HCT116 (cell line): ENCODE data around the gene BBS12. TPM values are rescaled to one million over a fixed set of nuclear protein-coding genes. Genes with fewer than 3 reads are reported as not detected.
A peak's percentile ranks its signal among the peaks of the same experiment; 100 is the strongest.

Experiments
- ATAC-seq: fragments of 200-7000 bp; cut with Tn5 transposase; 2 replicates; pipeline ENCODE4 v1.9.1; 2020; ENCODE audit warnings: mild to moderate bottlenecking, moderate library complexity
- BruUV-seq: library from RNA; stranded (reverse); fragments of 400-500 nt; replicated peaks from 2 replicates; lab custom pipeline; 2021; lab: Mats Ljungman, UMichigan
- CTCF ChIA-PET: fragments of 300-600 bp; sonication (Branson Sonifier 250); formaldehyde crosslinking; loops from one replicate; lab custom pipeline; 2021; ENCODE audit warnings: antibody characterized with exemption; lab: Charles Lee
- POLR2A ChIA-PET: fragments of 300-600, 350-600 bp; sonication (Branson Sonifier 250); formaldehyde crosslinking; loops from one replicate; lab custom pipeline; 2021; ENCODE audit warnings: antibody characterized with exemption; lab: Charles Lee
- RAD21 ChIA-PET, 2 experiments: fragments of 300-600 bp; sonication (Branson Sonifier 250); formaldehyde crosslinking; loops; one replicate each; lab custom pipeline; 2023; ENCODE audit warnings: low total read pairs in 2 of 2; ENCODE audit not compliant: uncharacterized antibody in 2 of 2, unreplicated experiment in 2 of 2, low non-redundant PET in 1 of 2; lab: Charles Lee
- DNase-seq: peaks from one replicate; pipeline ENCODE4 v3.0.0-alpha.2; 2010; ENCODE audit warnings: low read depth, low spot score
- H2AFZ ChIP-seq: fragments of 200-600 bp; shearing (Covaris generic), sonication (generic); 2 replicates; pipeline ENCODE4 v1.6.1; 2017; ENCODE audit warnings: low read depth, mixed run types, mixed read lengths, antibody characterized with exemption, low read length; ENCODE audit not compliant: poor library complexity, severe bottlenecking
- H3K27ac ChIP-seq: 2 replicates; pipeline ENCODE4 v1.5.1; 2012; ENCODE audit warnings: low read depth, low read length
- H3K27me3 ChIP-seq: fragments of 200-600 bp; sonication (generic); 2 replicates; pipeline ENCODE4 v1.6.1; 2016; ENCODE audit warnings: mixed run types, low read length, mixed read lengths; ENCODE audit not compliant: insufficient read depth
- H3K36me3 ChIP-seq, 2 experiments: fragments of 200-500 bp in 1 of 2; fragments of 200-600 bp in 1 of 2; sonication (Bioruptor generic) in 1 of 2; sonication (generic) in 1 of 2; 2 replicates each; pipeline versions ENCODE4 v1.5.1 to v1.6.1; 2014 to 2016; ENCODE audit warnings: low read length in 2 of 2, inconsistent platforms in 1 of 2, mixed read lengths in 1 of 2, mixed run types in 1 of 2; ENCODE audit not compliant: insufficient read depth in 2 of 2, control insufficient read depth in 1 of 2
- H3K4me1 ChIP-seq, 2 experiments: fragments of 200-600 bp in 1 of 2; sonication (generic) in 1 of 2; 2 replicates each; pipeline versions ENCODE4 v1.5.1 to v1.6.1; 2012 to 2017; ENCODE audit warnings: low read length in 2 of 2, inconsistent platforms in 1 of 2, mild to moderate bottlenecking in 1 of 2, mixed read lengths in 1 of 2, mixed run types in 1 of 2, moderate library complexity in 1 of 2; ENCODE audit not compliant: insufficient read depth in 2 of 2, control insufficient read depth in 1 of 2
- H3K4me2 ChIP-seq: fragments of 200-600 bp; sonication (generic); 2 replicates; pipeline ENCODE4 v1.6.1; 2017; ENCODE audit warnings: mixed run types, low read length, mixed read lengths
- H3K4me3 ChIP-seq, 2 experiments: fragments of 200-600 bp in 1 of 2; sonication (generic) in 1 of 2; replicated peaks in 1 of 2; 2 replicates each; pipeline ENCODE4 v1.5.1; 2011 to 2016; ENCODE audit warnings: low read length in 2 of 2, control low read depth in 1 of 2, low read depth in 1 of 2, mild to moderate bottlenecking in 1 of 2, mixed read lengths in 1 of 2, mixed run types in 1 of 2
- H3K79me2 ChIP-seq: fragments of 200-600 bp; sonication (generic); 2 replicates; pipeline ENCODE4 v1.6.1; 2017; ENCODE audit warnings: mild to moderate bottlenecking, mixed run types, low read length, moderate library complexity, mixed read lengths; ENCODE audit not compliant: insufficient read depth
- H3K9ac ChIP-seq: fragments of 200-600 bp; sonication (generic); 2 replicates; pipeline ENCODE4 v1.6.1; 2016; ENCODE audit warnings: low read length, mixed read lengths
- H3K9me2 ChIP-seq: fragments of 200-600 bp; sonication (generic), shearing (Covaris generic); 2 replicates; pipeline ENCODE4 v1.6.1; 2017; ENCODE audit warnings: mixed run types, mild to moderate bottlenecking, moderate library complexity; ENCODE audit not compliant: insufficient read depth
- H3K9me3 ChIP-seq, 2 experiments: fragments of 200-500 bp in 1 of 2; fragments of 200-600 bp in 1 of 2; sonication (Bioruptor generic) in 1 of 2; sonication (generic) in 1 of 2; 2 replicates each; pipeline ENCODE4 v1.6.1; 2014 to 2017; ENCODE audit warnings: low read length in 2 of 2, mixed read lengths in 2 of 2, inconsistent platforms in 1 of 2, low read depth in 1 of 2, mild to moderate bottlenecking in 1 of 2, mixed run types in 1 of 2, moderate library complexity in 1 of 2; ENCODE audit not compliant: control insufficient read depth in 1 of 2, insufficient read depth in 1 of 2
- H4K20me1 ChIP-seq: fragments of 200-600 bp; sonication (generic), shearing (Covaris generic); 2 replicates; pipeline ENCODE4 v1.6.1; 2017; ENCODE audit warnings: mixed run types, mild to moderate bottlenecking, moderate library complexity; ENCODE audit not compliant: insufficient read depth
- CBX3 ChIP-seq: IDR thresholded peaks from 2 replicates; pipeline ENCODE4 v1.6.1; 2012; ENCODE audit warnings: low read depth
- CEBPB ChIP-seq: IDR thresholded peaks from 2 replicates; pipeline ENCODE4 v1.6.1; 2012; ENCODE audit warnings: low read depth
- EGR1 ChIP-seq: IDR thresholded peaks from 2 replicates; pipeline ENCODE4 v1.6.1; 2012; ENCODE audit warnings: low read depth
- ELF1 ChIP-seq: IDR thresholded peaks from 2 replicates; pipeline ENCODE4 v1.6.1; 2012; ENCODE audit warnings: low read depth, borderline replicate concordance
- FOSL1 ChIP-seq: IDR thresholded peaks from 2 replicates; pipeline ENCODE4 v1.6.1; 2012; ENCODE audit warnings: low read depth
- JUND ChIP-seq: IDR thresholded peaks from 2 replicates; pipeline ENCODE4 v1.6.1; 2012
- POLR2AphosphoS5 ChIP-seq: IDR thresholded peaks from 2 replicates; pipeline ENCODE4 v1.6.1; 2011; ENCODE audit warnings: mild to moderate bottlenecking, low read depth, low read length, moderate library complexity
- RAD21 ChIP-seq: IDR thresholded peaks from 2 replicates; pipeline ENCODE4 v1.6.1; 2012; ENCODE audit warnings: low read depth, mild to moderate bottlenecking
- SIN3A ChIP-seq: IDR thresholded peaks from 2 replicates; pipeline ENCODE4 v1.6.1; 2012; ENCODE audit warnings: low read depth
- SP1 ChIP-seq: IDR thresholded peaks from 2 replicates; pipeline ENCODE4 v1.6.1; 2012; ENCODE audit warnings: low read depth
- SRF ChIP-seq: IDR thresholded peaks from 2 replicates; pipeline ENCODE4 v1.6.1; 2012; ENCODE audit warnings: low read depth
- TCF7L2 ChIP-seq: IDR thresholded peaks from 2 replicates; pipeline ENCODE4 v1.7.0; 2011; ENCODE audit warnings: borderline replicate concordance, inconsistent platforms; ENCODE audit not compliant: insufficient read depth, insufficient read length; ENCODE audit errors: extremely low read depth
- ZFX ChIP-seq: fragments of 450-650 bp; IDR thresholded peaks from 2 replicates; pipeline ENCODE4 v1.6.1; 2017
- ZNF274 ChIP-seq: fragments of 200-500 bp; sonication (Bioruptor generic); IDR thresholded peaks from 2 replicates; pipeline ENCODE4 v1.6.1; 2014; ENCODE audit warnings: mild to moderate bottlenecking, low read depth, low read length, inconsistent platforms
- intact Hi-C: fragments of 100-400 bp; cut with micrococcal nuclease; formaldehyde crosslinking; loops from 2 replicates; pipeline ENCODE4 v1.10.0; 2022
- total RNA-seq: library from RNA; stranded (reverse); gene quantifications from one replicate; pipeline ENCODE4 v1.2.1, GENCODE V29; 2021; ENCODE audit not compliant: unreplicated experiment
- TF ChIP-seq, protein P1 (sequence below), 3 experiments: fragments of 200-600 bp in 1 of 3; sonication (generic) in 1 of 3; IDR thresholded peaks in 2 of 3; conservative IDR thresholded peaks in 1 of 3; 2 replicates each; pipeline ENCODE4 v1.5.1; 2012 to 2017; ENCODE audit warnings: low read depth in 2 of 3, low read length in 2 of 3, antibody characterized with exemption in 1 of 3, borderline replicate concordance in 1 of 3, control low read depth in 1 of 3, mild to moderate bottlenecking in 1 of 3, mixed read lengths in 1 of 3, mixed run types in 1 of 3, moderate library complexity in 1 of 3; ENCODE audit not compliant: insufficient read depth in 1 of 3
- TF ChIP-seq, protein P2 (sequence below): IDR thresholded peaks from 2 replicates; pipeline ENCODE4 v1.6.1; 2012
- TF ChIP-seq, protein P3 (sequence below): IDR thresholded peaks from 2 replicates; pipeline ENCODE4 v1.6.1; 2011; ENCODE audit warnings: mild to moderate bottlenecking, low read length, moderate library complexity; ENCODE audit not compliant: insufficient replicate concordance; ENCODE audit errors: extremely low read depth
- TF ChIP-seq, protein P4 (sequence below): IDR thresholded peaks from 2 replicates; pipeline ENCODE4 v1.6.1; 2012; ENCODE audit warnings: low read depth

BBS12 gene
- total RNA-seq, 1 experiment from 2014 or later: 2.1 TPM

DNA sequence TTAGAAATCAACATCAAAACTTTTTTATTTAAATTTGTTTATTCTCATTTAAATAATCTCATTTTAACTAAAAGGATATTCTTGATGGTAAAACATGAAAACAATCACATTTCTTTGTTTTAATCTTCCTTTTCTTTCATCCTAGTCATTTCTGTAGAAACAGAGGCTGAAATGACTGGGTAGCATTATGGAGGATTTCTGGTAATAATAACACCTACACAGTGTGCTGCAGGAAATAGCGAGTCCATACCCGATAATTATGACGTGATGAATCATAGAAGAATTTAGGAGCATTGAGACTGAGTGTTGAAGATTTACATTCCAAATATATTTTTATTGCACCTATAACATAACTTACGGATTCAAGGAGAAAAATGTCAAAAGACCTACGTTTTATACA lies 31.4 kb upstream of the BBS12 start:
- RAD21 ChIA-PET: no interaction called here
- ATAC-seq (no peak), DNase-seq (no peak)
- intact Hi-C loops: no loop called here
- CTCF ChIA-PET: no interaction called here
- H3K27ac ChIP-seq: no peak overlapping the region
- peak overlapping the region; percentile 64; the same call in 1 of the 2 replicates for H3K4me2 ChIP-seq
- H3K9ac ChIP-seq: no peak overlapping the region
- H3K79me2 ChIP-seq: no peaks in the 10 kb centered on the region
- H3K4me3 ChIP-seq: no peak overlapping the region
- H3K9me2 ChIP-seq: no peaks in the 10 kb centered on the region
- no peaks in the 10 kb centered on the region for H3K36me3 ChIP-seq
- no peaks in the 10 kb centered on the region for H3K9me3 ChIP-seq
- POLR2A ChIA-PET: no interaction called here
- no peaks in the 10 kb centered on the region for H3K27me3 ChIP-seq
- no TSS peak for BruUV-seq
- TF ChIP-seq CEBPB (no peak), SP1 (no peak), ZNF274 (no peak), ZFX (no peak), POLR2AphosphoS5 (no peak), ELF1 (no peak), CBX3 (no peak), RAD21 (no peak), JUND (no peak), FOSL1 (no peak), EGR1 (no peak), SRF (no peak), SIN3A (no peak), TCF7L2 (no peak)
- TF ChIP-seq, protein P1, sequence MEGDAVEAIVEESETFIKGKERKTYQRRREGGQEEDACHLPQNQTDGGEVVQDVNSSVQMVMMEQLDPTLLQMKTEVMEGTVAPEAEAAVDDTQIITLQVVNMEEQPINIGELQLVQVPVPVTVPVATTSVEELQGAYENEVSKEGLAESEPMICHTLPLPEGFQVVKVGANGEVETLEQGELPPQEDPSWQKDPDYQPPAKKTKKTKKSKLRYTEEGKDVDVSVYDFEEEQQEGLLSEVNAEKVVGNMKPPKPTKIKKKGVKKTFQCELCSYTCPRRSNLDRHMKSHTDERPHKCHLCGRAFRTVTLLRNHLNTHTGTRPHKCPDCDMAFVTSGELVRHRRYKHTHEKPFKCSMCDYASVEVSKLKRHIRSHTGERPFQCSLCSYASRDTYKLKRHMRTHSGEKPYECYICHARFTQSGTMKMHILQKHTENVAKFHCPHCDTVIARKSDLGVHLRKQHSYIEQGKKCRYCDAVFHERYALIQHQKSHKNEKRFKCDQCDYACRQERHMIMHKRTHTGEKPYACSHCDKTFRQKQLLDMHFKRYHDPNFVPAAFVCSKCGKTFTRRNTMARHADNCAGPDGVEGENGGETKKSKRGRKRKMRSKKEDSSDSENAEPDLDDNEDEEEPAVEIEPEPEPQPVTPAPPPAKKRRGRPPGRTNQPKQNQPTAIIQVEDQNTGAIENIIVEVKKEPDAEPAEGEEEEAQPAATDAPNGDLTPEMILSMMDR (IDR thresholded peaks at IDR 0.05 in 2 of 3, conservative IDR thresholded peaks at IDR 0.05 in 1 of 3; ENCODE audit: borderline replicate concordance in 1 of 3, insufficient read depth in 1 of 3, low read depth in 2 of 3, low read length in 2 of 3): no peak
- TF ChIP-seq, protein P2, sequence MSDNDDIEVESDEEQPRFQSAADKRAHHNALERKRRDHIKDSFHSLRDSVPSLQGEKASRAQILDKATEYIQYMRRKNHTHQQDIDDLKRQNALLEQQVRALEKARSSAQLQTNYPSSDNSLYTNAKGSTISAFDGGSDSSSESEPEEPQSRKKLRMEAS: no peak
- TF ChIP-seq, protein P3, sequence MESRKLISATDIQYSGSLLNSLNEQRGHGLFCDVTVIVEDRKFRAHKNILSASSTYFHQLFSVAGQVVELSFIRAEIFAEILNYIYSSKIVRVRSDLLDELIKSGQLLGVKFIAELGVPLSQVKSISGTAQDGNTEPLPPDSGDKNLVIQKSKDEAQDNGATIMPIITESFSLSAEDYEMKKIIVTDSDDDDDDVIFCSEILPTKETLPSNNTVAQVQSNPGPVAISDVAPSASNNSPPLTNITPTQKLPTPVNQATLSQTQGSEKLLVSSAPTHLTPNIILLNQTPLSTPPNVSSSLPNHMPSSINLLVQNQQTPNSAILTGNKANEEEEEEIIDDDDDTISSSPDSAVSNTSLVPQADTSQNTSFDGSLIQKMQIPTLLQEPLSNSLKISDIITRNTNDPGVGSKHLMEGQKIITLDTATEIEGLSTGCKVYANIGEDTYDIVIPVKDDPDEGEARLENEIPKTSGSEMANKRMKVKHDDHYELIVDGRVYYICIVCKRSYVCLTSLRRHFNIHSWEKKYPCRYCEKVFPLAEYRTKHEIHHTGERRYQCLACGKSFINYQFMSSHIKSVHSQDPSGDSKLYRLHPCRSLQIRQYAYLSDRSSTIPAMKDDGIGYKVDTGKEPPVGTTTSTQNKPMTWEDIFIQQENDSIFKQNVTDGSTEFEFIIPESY: no peak
- TF ChIP-seq, protein P4, sequence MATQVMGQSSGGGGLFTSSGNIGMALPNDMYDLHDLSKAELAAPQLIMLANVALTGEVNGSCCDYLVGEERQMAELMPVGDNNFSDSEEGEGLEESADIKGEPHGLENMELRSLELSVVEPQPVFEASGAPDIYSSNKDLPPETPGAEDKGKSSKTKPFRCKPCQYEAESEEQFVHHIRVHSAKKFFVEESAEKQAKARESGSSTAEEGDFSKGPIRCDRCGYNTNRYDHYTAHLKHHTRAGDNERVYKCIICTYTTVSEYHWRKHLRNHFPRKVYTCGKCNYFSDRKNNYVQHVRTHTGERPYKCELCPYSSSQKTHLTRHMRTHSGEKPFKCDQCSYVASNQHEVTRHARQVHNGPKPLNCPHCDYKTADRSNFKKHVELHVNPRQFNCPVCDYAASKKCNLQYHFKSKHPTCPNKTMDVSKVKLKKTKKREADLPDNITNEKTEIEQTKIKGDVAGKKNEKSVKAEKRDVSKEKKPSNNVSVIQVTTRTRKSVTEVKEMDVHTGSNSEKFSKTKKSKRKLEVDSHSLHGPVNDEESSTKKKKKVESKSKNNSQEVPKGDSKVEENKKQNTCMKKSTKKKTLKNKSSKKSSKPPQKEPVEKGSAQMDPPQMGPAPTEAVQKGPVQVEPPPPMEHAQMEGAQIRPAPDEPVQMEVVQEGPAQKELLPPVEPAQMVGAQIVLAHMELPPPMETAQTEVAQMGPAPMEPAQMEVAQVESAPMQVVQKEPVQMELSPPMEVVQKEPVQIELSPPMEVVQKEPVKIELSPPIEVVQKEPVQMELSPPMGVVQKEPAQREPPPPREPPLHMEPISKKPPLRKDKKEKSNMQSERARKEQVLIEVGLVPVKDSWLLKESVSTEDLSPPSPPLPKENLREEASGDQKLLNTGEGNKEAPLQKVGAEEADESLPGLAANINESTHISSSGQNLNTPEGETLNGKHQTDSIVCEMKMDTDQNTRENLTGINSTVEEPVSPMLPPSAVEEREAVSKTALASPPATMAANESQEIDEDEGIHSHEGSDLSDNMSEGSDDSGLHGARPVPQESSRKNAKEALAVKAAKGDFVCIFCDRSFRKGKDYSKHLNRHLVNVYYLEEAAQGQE: no peak
- no peaks in the 10 kb centered on the region for H4K20me1 ChIP-seq
- peaks cover 0 to 12% of the 10 kb centered on the region in 2 experiments; a peak in 2 of 4 replicates for H3K4me1 ChIP-seq
- H2AFZ ChIP-seq: no peak overlapping the region
